Stimulated activated memory B cell treated with anti-CD40 and anti-IgM and Interleukin-4, amounts not matched to agents 10 μg/mL and 1 μg/mL and 100 μg/mL, for 72 hours (primary cell): ENCODE measurements around the gene TRMT44.
A peak's percentile ranks its signal among the peaks of the same experiment; 100 is the strongest.

Experiments
- ATAC-seq: fragments of 150-1000 bp; cut with Tn5 transposase; 2 replicates; pipeline ENCODE4 v1.10.0; 2021
- H3K27ac Mint-ChIP-seq: one replicate; pipeline ENCODE4 v1.8.0; 2022; ENCODE audit warnings: mild to moderate bottlenecking, mixed read lengths
- H3K27me3 Mint-ChIP-seq: one replicate; pipeline ENCODE4 v1.8.0; 2022; ENCODE audit warnings: mixed read lengths
- H3K36me3 Mint-ChIP-seq: one replicate; pipeline ENCODE4 v1.8.0; 2022; ENCODE audit warnings: mixed read lengths
- H3K4me1 Mint-ChIP-seq: one replicate; pipeline ENCODE4 v1.8.0; 2022; ENCODE audit warnings: mixed read lengths
- H3K4me3 Mint-ChIP-seq: one replicate; pipeline ENCODE4 v1.8.0; 2022; ENCODE audit warnings: mild to moderate bottlenecking, moderate library complexity, mixed read lengths
- H3K9me3 Mint-ChIP-seq: one replicate; pipeline ENCODE4 v1.8.0; 2022; ENCODE audit warnings: mixed read lengths

The TRMT44 gene

DNA sequence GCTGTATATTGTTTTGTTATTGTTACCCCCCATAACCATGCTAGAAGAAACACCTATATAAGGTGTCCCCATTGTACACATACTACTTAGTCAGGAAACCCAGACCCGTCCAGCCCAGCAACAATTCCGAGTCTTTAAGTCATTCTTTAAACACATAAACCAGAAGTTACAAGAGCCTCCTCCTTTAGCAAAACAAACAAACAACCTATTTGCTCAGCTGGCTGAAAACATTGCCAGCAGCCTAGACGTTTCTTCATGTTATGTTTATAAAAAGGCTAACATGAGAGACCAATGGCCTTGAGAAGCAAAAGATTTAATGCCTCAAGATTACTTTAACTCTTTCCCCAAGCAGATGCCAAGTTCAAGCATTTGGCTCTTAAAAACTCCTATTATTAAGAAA, 1.4 kb upstream of the TRMT44 start:
- Mint-ChIP-seq H3K4me1 (peaks cover 81% of the 10 kb centered on the region), H3K36me3 (peaks cover 15% of the 10 kb centered on the region), H3K9me3 (no peaks in the 10 kb centered on the region), H3K27me3 (no peaks in the 10 kb centered on the region), H3K4me3 (peak overlapping the region; percentile 14), H3K27ac (peak overlapping the region; percentile 94)
- ATAC-seq: no peak

DNA sequence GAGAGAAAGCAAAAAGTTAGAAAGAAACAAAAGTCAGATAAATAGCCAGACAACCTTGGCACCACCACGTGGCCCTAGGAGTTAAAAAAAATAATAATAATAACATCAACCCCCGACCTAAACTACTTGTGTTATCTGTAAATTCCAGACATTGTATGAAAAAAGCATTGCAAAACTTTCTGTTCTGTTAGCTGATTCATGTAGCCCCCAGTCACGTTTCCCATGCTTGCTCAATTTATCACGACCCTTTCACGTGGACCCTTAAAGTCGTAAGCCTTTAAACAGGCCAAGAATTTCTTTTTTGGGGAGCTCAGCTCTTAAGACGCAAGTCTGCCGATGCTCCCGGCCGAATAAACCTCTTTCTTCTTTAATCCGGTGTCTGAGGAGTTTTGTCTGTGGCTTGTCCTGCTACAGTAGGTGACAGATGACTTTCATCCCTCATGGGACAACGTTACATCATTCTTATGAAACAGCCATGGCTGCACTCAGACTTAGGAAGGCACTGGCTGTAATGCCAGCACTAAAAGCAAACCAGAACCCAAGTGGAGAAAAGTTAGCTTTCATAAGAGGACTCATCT, 574 bp upstream of the TRMT44 start:
- Mint-ChIP-seq H3K4me3 (peak overlapping the region; percentile 86), H3K9me3 (no peaks in the 10 kb centered on the region), H3K27me3 (no peaks in the 10 kb centered on the region), H3K27ac (peak overlapping the region; percentile 94), H3K36me3 (peaks cover 15% of the 10 kb centered on the region), H3K4me1 (peaks cover 73% of the 10 kb centered on the region)
- peak; percentile 70 for ATAC-seq

DNA sequence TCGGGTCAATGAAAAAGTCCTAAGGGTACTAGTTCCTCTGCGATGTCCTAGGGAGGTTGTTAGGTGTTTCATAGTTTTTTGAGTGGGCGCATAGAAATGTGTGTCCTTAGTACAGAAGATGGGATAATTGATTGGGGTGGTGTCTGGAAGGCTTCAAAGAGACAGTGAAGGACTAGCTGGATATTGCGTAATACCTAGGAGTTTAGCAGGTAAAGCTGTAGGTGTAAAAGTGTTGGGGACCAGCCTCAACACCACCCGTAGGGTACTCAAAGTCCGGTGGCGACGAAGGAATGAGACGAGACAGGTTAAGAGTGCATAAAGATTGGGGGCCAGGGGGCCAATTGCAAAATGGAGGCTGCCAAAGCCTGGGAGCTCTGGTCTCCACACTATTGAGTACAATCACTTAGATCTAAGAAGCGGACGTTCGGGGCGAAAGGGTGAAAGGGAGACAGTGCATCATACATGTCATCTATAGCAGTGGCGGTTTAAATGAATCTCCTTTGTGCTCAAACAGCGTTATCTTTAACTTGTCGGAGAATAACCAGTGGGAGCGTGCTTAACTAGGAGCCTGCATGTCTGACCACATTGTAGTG, 1.0 kb downstream of the TRMT44 start:
- H3K27ac Mint-ChIP-seq: peak overlapping the region; percentile 94
- H3K36me3 Mint-ChIP-seq: peaks cover 21% of the 10 kb centered on the region
- peaks cover 66% of the 10 kb centered on the region for H3K4me1 Mint-ChIP-seq
- no peaks in the 10 kb centered on the region for H3K27me3 Mint-ChIP-seq
- no peak for ATAC-seq
- no peaks in the 10 kb centered on the region for H3K9me3 Mint-ChIP-seq
- peak overlapping the region; percentile 86 for H3K4me3 Mint-ChIP-seq

DNA sequence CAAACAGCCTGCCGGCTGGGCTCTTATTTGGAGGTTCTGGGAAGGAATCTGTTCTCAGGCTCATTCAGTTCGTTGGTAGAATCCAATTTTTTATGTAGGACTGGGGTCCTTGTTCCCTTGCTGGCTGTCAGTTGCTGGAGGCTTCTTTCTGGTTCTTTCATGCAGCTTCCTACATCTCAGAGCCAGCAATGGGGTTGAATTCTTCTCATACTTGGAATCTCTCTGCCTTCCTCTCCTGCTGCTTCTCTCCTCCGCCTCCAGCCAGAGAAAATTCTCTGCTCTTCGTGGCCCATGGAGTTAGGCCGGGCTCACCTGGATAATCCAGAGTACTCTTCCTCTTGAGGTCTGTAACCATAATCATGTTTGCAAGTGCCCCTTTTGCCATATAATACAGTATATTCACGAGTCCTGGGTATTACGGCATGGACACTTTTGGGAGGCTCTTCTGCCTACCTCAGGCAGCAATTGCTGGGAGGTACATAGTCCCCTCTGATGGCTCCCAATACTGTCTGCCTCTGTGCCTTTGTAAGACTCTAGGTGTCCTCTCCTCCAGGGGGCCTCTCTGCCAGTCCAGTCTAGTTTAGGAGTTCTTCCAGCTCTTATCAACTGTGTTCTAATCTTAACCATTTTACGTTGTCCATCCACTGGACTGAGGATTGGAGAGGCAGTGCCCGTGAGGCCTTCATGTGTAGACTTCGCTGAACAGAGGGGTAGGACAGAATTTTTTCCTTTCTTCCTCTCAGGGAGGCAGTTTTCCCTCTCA, 2.2 kb downstream of the TRMT44 start:
- no peaks in the 10 kb centered on the region for H3K9me3 Mint-ChIP-seq
- H3K4me3 Mint-ChIP-seq: peak overlapping the region; percentile 55
- H3K36me3 Mint-ChIP-seq: peaks cover 13% of the 10 kb centered on the region
- no peak for ATAC-seq
- H3K4me1 Mint-ChIP-seq: peaks cover 56% of the 10 kb centered on the region
- H3K27me3 Mint-ChIP-seq: no peaks in the 10 kb centered on the region
- H3K27ac Mint-ChIP-seq: peak overlapping the region; percentile 46

DNA sequence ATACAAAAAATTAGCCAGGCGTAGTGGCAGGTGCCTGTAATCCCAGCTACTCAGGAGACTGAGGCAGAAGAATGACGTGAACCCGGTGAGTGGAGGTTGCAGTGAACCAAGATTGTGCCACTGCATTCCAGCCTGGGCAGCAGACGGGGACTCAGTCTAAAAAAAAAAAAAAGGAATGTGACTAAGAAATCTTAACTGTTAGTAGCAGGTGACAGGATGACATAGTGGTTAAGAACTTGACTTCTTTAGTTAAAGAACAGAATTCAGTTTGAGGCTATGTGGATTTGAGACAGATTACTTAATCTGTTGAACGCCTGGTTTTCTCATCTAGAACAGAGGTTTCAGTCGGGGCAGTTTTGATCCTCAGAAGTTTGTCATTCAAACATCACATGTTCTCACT, 3.2 kb downstream of the TRMT44 start:
- Mint-ChIP-seq H3K9me3 (no peaks in the 10 kb centered on the region), H3K4me1 (peaks cover 52% of the 10 kb centered on the region), H3K27me3 (no peaks in the 10 kb centered on the region), H3K36me3 (peaks cover 21% of the 10 kb centered on the region), H3K4me3 (no peak overlapping the region), H3K27ac (no peak overlapping the region)
- no peak for ATAC-seq

DNA sequence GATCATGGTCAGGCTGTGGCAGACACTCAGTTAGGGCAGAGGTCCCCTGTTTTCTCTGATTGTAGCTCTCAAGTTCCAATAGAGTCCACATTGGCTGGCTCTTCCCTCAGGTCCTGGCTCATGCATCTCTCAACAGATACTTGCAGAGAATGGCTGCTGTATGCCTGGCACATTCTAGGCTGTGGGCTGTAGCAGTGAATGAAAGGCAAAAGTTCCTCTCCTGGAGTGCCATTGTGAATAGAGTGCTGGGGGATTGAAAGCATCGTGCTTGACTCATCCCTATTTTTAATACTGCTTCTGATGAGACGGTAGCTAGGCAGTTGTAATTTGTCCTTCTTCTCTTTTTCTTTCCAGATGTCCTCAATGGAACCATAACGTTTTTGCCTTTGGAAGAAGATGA, 5.5 kb downstream of the TRMT44 start:
- H3K36me3 Mint-ChIP-seq: peaks cover 31% of the 10 kb centered on the region
- no peaks in the 10 kb centered on the region for H3K27me3 Mint-ChIP-seq
- H3K9me3 Mint-ChIP-seq: no peaks in the 10 kb centered on the region
- H3K4me3 Mint-ChIP-seq: no peak overlapping the region
- no peak overlapping the region for H3K27ac Mint-ChIP-seq
- peaks cover 35% of the 10 kb centered on the region for H3K4me1 Mint-ChIP-seq
- no peak for ATAC-seq

DNA sequence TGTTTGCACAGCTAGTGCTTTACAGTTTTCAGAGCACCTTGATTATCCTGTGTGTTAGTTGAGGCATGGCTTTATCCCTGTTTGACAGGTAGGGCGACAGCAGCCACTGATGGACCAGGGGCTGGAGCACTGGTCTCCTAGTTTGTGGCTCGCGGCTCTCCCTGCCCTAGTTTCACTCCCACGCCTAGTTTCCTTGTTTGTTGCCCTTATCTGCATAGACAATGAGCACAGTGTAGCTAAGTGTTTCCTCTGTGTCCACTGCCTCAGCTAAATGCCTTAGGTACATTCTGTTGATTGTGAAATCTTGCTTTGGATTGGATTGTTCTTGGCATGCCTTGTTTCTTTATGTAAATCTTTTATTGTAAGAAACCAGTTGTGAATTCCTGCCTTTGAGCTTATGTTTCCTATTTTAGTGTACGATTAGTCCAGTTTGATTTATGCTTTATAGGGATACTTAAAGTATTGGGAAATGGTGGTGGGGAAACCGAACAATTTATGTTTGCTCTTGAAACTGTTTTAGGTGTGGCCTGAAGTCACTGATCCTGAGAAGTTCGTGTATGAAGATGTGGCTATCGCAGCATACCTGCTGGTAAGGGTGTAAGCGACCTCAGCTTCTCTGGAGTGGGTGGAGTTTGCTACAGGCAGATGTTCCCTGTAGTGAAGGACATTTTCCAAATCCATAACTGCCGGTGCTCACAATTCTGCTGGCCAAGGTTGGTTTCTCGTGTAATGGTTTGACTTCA, 11.0 kb downstream of the TRMT44 start:
- Mint-ChIP-seq H3K4me3 (no peak overlapping the region), H3K36me3 (peaks cover 57% of the 10 kb centered on the region), H3K27ac (no peak overlapping the region), H3K9me3 (no peaks in the 10 kb centered on the region), H3K27me3 (no peaks in the 10 kb centered on the region), H3K4me1 (no peaks in the 10 kb centered on the region)
- no peak for ATAC-seq

DNA sequence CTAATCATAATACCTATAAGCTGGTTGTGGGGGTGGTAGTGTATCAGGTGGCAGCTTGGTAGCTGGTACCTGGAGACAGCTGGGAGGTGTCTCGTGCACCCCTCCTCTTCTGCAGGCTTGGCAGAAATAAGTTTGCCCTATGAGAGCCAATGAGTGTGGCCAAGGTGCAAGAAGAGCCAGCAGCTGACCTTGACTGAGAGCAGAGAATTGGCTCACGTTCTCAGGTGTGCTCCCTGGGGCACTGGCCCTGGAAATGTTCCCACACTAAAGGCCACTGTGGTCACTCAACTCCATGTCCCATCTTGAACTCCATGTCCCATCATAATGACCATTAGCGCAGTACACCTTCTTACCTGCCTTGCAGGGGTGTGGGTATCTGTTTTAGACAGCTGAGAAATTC, 13.4 kb downstream of the TRMT44 start:
- no peaks in the 10 kb centered on the region for H3K4me1 Mint-ChIP-seq

DNA sequence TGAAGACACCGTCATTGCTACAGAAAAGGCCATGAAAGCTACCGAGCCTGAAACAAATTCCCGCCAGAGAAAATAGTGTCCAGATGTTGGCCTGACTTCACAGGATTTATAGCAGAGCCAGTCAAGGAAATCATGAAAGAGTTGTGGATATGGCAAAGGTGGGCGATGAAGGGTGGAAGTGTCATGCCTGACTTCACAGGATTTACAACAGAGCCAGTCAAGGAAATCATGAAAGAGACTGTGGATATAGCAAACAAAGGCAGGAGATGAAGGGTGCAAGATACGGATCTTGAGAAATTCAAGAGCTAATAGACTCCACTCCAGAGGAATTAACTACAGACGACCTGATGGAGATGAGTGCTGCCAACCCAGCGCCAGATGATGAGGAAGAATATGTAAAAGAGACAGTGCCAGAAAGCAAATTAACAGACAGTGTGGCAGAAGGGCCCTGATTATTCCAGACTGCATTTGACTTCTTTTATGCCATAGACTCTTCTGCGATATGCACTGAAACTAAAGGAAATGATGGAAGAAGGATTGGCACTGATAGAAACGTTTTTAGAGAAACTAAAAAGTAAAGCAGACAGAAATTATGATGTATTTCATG, 17.2 kb downstream of the TRMT44 start:
- Mint-ChIP-seq H3K4me1 (peaks cover 5% of the 10 kb centered on the region), H3K36me3 (peaks cover 50% of the 10 kb centered on the region), H3K4me3 (no peak overlapping the region), H3K27ac (no peak overlapping the region), H3K9me3 (no peaks in the 10 kb centered on the region), H3K27me3 (no peaks in the 10 kb centered on the region)
- ATAC-seq: no peak

More for the DNA sequence above, 13.4 kb downstream of the TRMT44 start:
- Mint-ChIP-seq H3K27ac (no peak overlapping the region), H3K36me3 (peaks cover 60% of the 10 kb centered on the region), H3K4me3 (no peak overlapping the region), H3K9me3 (no peaks in the 10 kb centered on the region), H3K27me3 (no peaks in the 10 kb centered on the region)
- no peak for ATAC-seq

DNA sequence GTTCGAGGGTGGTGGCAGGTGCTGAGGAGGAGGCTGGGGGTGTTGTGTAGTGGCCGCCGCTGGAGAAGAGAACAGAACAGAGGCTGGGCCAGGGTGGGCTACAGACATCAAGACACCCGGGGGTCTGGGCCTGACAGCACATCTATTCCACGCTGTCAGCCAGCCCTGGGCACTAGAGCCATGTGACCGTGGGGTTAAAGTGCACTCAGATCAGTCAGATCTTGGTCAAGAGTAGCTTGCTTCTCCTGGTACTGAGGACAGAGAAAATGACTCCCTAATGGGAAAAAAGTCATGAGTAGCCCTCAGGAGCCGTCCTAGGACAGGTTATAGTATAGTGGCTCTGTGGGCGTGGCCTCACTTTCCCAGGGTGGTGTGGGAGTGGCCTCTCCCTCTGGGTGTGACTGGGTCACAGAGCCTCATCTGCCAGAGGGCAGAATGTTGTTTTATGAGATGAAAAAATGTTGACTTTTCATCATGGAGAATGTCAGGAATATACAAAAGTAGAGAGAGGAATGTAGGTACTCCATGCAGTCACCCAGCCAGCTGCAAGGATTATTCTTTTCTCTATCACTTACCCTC, 19.4 kb downstream of the TRMT44 start:
- Mint-ChIP-seq H3K9me3 (no peaks in the 10 kb centered on the region), H3K27ac (no peak overlapping the region), H3K27me3 (no peaks in the 10 kb centered on the region), H3K36me3 (peaks cover 38% of the 10 kb centered on the region), H3K4me1 (peaks cover 5% of the 10 kb centered on the region), H3K4me3 (no peak overlapping the region)
- ATAC-seq: no peak

DNA sequence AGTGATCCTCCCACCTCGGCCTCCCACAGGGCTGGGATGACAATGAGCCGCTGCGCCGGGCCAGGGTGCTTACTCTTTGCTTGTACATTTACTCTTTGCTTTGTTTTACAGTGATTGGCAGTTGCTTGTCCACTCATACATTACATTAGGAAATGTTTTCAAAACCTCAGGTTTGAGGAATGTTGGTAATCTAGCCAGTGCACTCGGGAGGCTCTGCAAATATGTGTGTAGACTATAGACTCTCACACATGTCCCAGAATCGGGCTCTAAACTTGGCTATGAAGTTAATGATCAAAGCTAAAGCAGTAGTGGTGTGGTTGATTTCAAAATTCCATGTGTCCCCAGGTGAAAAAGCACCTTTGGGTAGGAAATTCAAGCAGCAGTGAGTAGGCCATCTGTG, 20.5 kb downstream of the TRMT44 start:
- Mint-ChIP-seq H3K27ac (no peak overlapping the region), H3K4me1 (peaks cover 5% of the 10 kb centered on the region), H3K27me3 (no peaks in the 10 kb centered on the region), H3K4me3 (no peak overlapping the region), H3K36me3 (peaks cover 47% of the 10 kb centered on the region), H3K9me3 (no peaks in the 10 kb centered on the region)
- ATAC-seq: no peak

DNA sequence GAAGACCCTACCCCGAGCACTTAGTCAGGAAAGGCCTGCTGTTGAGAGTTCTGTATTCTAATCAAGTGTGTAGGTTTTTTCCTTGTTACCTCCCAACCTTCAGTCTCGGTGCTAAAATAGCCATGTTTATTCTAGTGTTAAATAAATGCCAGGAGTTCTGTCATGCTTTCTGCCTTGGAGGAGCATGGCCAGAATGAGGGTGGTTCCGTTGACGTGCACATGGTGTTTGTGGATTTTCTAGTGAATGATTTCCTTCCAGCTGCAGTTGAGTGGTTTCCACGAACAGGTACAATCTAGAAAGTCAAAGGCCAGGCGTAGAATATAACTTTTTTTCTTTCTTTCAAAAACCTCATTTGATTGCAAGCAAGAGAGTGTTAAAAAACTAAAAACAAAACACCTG, 21.0 kb downstream of the TRMT44 start:
- Mint-ChIP-seq H3K36me3 (peaks cover 47% of the 10 kb centered on the region), H3K4me1 (peaks cover 5% of the 10 kb centered on the region), H3K27me3 (no peaks in the 10 kb centered on the region), H3K4me3 (no peak overlapping the region), H3K9me3 (no peaks in the 10 kb centered on the region), H3K27ac (no peak overlapping the region)
- ATAC-seq: no peak

DNA sequence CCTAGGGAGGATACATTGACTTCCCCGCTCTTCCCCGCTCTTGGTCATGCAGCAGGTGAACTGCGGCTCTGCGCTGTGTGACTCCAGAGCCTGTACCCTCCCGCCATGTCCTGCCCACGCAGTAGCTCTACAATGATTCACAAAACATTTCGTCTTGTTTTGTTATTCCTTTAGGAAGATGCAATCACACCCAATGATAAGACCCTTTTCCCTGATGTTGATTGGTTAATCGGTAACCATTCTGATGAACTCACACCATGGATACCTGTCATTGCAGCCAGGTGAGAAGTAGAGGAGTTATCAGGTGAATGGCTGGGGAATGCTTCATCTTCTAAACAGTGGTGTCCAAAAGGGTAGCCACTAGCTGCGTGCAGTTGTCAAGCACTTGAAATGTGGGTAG, 23.2 kb downstream of the TRMT44 start:
- no peaks in the 10 kb centered on the region for H3K9me3 Mint-ChIP-seq
- no peak for ATAC-seq
- H3K27ac Mint-ChIP-seq: no peak overlapping the region
- no peaks in the 10 kb centered on the region for H3K27me3 Mint-ChIP-seq
- peaks cover 53% of the 10 kb centered on the region for H3K36me3 Mint-ChIP-seq
- H3K4me3 Mint-ChIP-seq: no peak overlapping the region
- peaks cover 5% of the 10 kb centered on the region for H3K4me1 Mint-ChIP-seq

DNA sequence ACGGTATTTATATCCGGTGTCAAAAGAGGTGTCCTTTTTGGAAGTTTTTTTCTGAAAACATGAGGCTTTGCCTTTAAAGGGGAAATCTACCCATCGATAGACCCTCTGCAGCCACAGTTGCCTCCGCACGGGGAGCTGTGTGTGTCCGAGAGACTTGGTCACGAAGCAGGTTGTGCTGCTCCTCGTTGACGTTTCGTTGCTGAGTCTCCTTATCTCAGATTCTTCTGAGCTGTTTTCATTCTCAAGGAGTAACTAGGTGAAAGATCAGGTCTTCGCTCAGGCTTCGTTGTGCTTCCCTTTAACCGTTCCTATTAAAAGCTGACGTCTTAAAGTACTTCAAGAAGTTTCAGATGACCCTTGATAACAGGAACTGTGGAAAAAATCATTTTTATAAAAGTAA, 23.8 kb downstream of the TRMT44 start:
- no peak for ATAC-seq
- peaks cover 9% of the 10 kb centered on the region for H3K4me1 Mint-ChIP-seq
- peaks cover 58% of the 10 kb centered on the region for H3K36me3 Mint-ChIP-seq
- H3K9me3 Mint-ChIP-seq: no peaks in the 10 kb centered on the region
- H3K27ac Mint-ChIP-seq: no peak overlapping the region
- H3K27me3 Mint-ChIP-seq: no peaks in the 10 kb centered on the region
- H3K4me3 Mint-ChIP-seq: no peak overlapping the region
